NCI-H510A treated with DMSO at 0.1 percent for 48 hours (cell line): ENCODE measurements around the gene ZEB2.
"Not testable (repeated sequence)": the region's sequence is repeated elsewhere in the genome, so short reads cannot be mapped to it uniquely, and the experiment has no call there.

Source experiments
- DNase-seq: peaks from one replicate; lab custom pipeline; 2025; lab: John Stamatoyannopoulos, UW

Gene ZEB2

GRCh38 chr2:144381716-144382115 lies 138.2 kb downstream of the ZEB2 start:
- DNase-seq, result no peak

GRCh38 chr2:144379851-144380311 lies 140.0 kb downstream of the ZEB2 start:
- no peak for DNase-seq

GRCh38 chr2:144378551-144378950 lies 141.4 kb downstream of the ZEB2 start:
- DNase-seq, result no peak

GRCh38 chr2:144377914-144378313 lies 142.0 kb downstream of the ZEB2 start:
- no peak for DNase-seq

GRCh38 chr2:144376926-144377325 lies 143.0 kb downstream of the ZEB2 start:
- DNase-seq, result no peak

- DNase-seq, result no peak
Observed at GRCh38 chr2:144376460-144376859, 143.5 kb downstream of the ZEB2 start.

- DNase-seq, result no peak
Observed at GRCh38 chr2:144374163-144374661, 145.7 kb downstream of the ZEB2 start.

GRCh38 chr2:144372410-144373080 lies 147.4 kb downstream of the ZEB2 start:
- no peak for DNase-seq

GRCh38 chr2:144370937-144371584 lies 148.9 kb downstream of the ZEB2 start:
- DNase-seq, result no peak

- no peak for DNase-seq
Observed at GRCh38 chr2:144369416-144369815, 150.5 kb downstream of the ZEB2 start.

GRCh38 chr2:144366825-144367429 lies 153.0 kb downstream of the ZEB2 start:
- DNase-seq, result no peak

GRCh38 chr2:144364944-144365738 lies 154.8 kb downstream of the ZEB2 start:
- no peak for DNase-seq

- DNase-seq, result not testable (repeated sequence)
Observed at GRCh38 chr2:144364247-144364646, 155.7 kb downstream of the ZEB2 start.

GRCh38 chr2:144362401-144362800 lies 157.5 kb downstream of the ZEB2 start:
- no peak for DNase-seq

- DNase-seq, result no peak
Observed at GRCh38 chr2:144361742-144362141, 158.2 kb downstream of the ZEB2 start.

GRCh38 chr2:144359684-144360083 lies 160.2 kb downstream of the ZEB2 start:
- DNase-seq, result no peak

- no peak for DNase-seq
Observed at GRCh38 chr2:144358979-144359541, 160.9 kb downstream of the ZEB2 start.

- no peak for DNase-seq
Observed at GRCh38 chr2:144358374-144358964, 161.4 kb downstream of the ZEB2 start.

GRCh38 chr2:144357623-144358373 lies 162.1 kb downstream of the ZEB2 start:
- no peak for DNase-seq

GRCh38 chr2:144356402-144356801 lies 163.5 kb downstream of the ZEB2 start:
- no peak for DNase-seq

- no peak for DNase-seq
Observed at GRCh38 chr2:144354953-144355352, 165.0 kb downstream of the ZEB2 start.
